GM20431 (cell line): ENCODE results near the gene RAB34.

ENCODE experiments used
- in situ Hi-C: fragments of 300-500 bp; cut with MseI, MboI; formaldehyde crosslinking; loops from one replicate; pipeline ENCODE4 v1.15.0; 2020; ENCODE audit warnings: low sequenced_read_pairs; ENCODE audit not compliant: unreplicated experiment

Gene RAB34, protein sequence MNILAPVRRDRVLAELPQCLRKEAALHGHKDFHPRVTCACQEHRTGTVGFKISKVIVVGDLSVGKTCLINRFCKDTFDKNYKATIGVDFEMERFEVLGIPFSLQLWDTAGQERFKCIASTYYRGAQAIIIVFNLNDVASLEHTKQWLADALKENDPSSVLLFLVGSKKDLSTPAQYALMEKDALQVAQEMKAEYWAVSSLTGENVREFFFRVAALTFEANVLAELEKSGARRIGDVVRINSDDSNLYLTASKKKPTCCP

DNA sequence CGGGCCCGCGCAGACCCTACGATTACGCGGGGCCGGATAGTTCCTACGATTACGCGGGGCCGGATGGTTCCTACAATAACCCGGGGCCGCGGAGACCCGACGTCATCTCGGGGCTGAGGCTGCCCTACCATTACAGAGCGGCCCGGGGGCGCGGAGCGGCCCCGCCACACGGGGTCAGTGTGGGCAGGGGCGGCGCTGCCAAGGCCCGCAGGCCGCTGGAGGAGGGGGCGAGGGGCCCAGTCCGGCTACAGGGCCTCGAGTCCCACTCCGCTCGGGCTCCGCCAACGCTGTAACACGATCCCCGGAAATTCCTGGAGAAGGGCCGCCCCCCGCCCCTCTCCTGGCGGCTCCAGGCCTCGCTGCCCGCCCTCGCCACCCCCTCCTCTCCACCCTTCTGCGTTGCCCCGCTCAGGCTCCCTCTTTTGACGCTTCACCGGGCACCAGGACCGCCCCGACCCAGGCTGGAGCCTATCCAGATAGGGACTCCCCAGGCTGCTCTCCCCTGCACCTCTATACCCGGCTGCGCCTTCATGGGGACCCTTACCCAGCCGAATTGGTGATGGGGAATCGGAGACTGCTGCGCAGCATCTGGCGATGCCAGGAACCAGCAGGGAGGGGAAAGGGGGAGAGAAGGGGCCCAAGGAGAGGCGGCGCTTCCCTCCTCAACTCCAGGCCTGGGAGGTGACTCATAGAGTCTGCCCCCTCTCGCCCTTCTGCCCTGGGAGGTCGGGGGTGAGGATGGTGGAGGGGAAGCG lies at the start of gene RAB34:
TSS of gene RAB34 (minus strand) at position 291 of the 755 bp plus-strand sequence. CDS start 602 bp downstream, outside the sequence.
- in situ Hi-C loops: no loop called here

DNA sequence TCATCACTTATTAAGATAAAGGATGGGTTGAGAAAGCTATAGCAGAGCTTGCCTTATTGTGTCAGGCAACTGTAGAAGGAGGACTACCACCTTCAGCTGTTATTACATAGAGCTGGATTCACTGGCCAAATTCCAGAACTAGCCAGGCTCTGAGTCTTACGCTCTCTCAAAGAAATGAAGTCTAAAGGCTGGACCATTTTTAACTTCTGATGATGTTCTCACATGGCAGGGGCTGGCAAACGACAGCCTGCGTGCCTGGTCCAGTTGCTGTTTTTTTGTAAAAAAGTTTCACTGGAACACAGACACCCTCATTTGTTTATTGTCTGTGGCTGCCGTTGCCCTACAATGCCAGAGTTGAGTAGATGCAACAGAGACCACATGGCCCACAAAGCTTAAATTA lies 47.4 kb upstream of the RAB34 start:
- in situ Hi-C loops: no loop called here

- in situ Hi-C loops: no loop called here
These were observed 46.2 kb upstream of the RAB34 start for GRCh38 chr17:28763804-28764266.

DNA sequence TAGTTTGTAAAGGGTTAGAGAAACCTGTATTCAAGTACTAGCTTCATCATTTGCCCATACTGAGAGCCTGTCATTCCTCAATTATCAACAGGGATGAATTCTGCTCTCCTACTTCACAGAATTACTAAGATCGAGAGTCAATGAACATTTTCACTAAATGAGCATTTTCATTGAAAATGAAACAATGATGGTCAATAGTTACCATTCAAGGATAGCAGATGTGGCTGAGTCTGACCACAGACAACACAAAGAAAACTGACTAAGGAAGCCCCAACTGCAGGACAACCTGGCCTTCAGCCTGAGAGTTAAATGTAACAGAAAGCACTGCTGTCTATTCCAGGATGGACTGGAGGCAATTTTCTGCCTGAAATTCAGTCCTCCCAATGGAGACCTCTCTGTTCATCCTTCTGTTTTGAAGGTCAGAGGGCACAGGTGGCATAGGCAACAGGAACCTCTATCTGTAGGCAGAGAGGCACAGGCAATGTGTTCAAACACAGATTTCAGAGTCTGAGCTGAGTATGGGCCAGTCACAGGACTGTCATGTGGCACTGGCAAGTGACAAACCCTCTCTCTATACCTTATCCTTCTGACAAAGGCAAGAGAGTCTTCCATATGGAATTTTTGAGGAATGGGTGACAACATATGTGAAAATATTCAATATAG lies 45.6 kb upstream of the RAB34 start:
- in situ Hi-C loops: no loop called here

DNA sequence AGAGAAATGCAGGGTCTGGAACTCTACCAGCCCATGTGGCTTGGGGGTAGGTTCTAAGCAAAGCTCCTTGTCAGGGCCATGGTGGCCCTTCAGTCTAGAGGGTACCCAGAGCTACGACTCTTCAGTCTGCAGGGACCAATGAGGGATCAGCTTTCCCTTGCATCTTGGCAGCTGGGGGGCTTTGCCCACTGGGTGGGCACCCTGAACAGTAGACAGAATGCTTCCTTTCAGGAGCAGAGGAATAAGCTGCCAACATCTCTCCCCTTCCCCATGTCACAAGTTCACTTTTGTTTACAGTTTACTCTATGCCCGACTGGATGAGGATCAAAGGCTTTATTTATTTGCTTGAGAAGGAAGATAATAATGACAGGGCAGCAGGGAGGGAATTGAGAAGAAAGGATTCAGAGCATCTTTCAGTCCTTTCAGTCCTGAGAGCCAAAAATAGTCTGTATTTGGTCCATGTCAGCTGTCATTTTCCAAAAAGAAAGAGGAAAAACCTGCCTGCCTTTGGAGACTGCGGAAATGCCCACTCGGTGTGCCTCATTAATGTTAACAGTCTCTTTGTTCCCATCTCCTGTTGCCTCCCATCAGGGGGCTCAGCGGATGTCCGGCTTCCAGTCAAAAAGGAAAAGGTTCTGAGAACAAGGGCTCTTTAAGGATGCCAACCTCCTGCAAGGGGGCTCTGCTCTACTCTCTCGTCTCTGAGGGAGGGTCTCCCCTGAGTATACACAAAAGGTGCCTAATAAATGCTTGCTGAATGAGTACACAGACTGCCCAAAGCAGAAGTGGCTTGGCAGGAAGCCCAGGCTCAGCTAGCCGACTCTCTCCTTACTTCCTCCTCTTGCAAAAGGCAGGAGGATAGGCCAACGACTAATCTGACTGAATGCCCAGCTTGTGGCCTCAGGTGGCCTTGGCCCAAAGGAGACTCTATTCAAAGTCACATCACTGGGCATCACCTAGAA lies 43.2 kb upstream of the RAB34 start:
- in situ Hi-C loops: no loop called here

DNA sequence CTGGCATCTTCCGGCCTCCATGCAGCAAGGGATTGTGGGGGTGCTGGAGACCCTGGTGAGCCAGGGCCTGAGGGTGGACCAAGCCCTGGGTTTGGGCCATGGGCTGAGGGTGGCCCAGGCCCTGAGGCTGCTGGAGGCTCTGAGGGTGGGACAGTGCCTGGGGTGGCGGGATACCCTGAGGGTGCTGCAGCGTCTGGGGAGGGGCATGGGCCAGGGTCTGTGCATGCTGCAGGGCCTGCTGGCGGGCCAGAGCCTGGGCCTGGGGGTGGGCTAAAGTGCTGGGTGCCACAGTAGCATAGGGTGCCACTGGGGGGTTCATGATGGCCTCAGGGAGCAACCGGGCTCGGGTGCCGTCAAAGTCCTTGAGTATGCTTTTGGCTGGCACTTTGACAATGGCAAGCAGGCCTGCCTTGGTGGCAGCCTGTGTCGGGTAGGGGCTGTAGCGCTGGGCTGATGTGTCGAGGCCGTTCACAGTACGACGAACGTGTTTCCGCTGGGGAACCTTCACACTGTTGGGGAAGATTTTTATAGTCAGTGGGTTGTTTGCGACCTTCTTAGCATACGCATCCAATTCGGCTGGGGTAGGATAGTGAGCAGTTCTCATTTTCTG lies 41.7 kb upstream of the RAB34 start:
- in situ Hi-C loops: no loop called here

GRCh38 chr17:28758411-28759121 lies 40.9 kb upstream of the RAB34 start:
- in situ Hi-C loops: no loop called here

DNA sequence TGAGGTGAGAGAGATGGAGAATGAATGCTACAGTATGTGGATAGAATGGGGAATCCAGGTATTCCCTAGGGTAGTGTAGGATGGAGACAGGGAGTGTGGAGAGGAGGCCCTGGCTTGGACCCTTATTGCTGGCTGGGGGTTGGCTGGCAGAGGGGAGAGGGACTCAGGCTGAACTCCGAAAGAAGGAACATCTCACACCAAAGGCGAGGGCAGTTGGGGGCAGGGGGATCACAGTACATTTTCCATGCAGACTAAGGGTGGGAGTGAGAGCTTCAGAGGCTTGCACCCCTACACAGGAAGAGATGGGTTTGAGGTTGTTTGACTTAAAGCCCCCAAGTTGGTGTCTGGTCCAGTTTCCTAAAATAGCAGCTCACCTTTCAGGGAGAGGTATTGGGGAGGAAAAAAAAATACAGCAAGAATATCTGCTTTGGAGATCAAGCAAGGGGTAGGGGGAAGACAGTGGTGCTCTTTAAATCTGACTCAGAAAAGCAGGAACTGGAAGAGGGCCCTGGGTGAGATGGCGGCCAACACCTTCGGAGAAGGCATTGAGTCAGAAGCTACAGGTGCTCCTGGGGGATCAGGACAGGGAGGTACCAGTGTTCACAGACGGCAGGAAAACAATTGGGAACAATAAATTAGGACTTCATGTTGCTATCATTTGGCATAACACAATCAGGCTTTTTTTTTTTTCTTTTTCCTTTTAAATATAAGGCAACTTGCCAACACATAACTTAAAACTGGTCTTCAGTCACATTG lies 38.6 kb upstream of the RAB34 start:
- in situ Hi-C loops: no loop called here

- in situ Hi-C loops: no loop called here
These were observed 37.8 kb upstream of the RAB34 start for GRCh38 chr17:28755486-28755885.

DNA sequence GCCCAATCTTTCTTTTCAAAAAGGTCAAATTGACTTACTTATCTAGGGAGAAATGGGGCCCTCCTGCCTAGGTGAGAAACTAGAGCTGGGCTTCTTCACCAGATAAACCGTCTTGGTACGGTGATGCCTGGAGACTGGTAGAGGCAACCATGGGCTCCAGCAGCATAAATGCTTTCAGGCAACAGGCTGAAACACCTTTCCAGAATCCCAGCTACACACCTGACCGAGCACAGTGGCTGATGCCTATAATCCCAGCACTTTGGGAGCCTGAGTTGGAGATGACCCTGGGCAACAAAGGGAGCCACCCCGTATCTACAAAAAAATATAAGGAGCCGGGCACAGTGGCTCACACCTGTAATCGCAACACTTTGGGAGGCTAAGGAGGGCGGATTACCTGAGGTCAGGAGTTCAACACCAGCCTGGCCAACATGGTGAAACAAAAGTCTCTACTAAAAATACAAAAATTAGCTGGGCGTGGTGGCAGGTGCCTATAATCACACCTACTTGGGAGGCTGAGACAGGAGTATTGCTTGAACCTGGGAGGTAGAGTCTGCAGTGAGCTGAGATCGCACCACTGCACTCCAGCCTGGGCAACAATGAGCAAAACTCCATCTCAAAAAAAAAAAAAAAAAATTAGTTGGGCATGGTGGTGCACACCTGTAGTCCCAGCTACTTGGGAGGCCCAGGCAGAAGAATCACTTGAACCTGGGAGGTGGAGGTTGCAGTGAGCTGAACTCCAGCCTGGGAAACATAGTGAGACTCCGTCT lies 34.1 kb upstream of the RAB34 start:
- in situ Hi-C loops: no loop called here

GRCh38 chr17:28750178-28751047 lies 32.7 kb upstream of the RAB34 start:
- in situ Hi-C loops: no loop called here

- in situ Hi-C loops: no loop called here
These were observed 32.0 kb upstream of the RAB34 start for GRCh38 chr17:28749516-28750177.

- in situ Hi-C loops: no loop called here
These were observed 31.3 kb upstream of the RAB34 start for GRCh38 chr17:28748852-28749515.

DNA sequence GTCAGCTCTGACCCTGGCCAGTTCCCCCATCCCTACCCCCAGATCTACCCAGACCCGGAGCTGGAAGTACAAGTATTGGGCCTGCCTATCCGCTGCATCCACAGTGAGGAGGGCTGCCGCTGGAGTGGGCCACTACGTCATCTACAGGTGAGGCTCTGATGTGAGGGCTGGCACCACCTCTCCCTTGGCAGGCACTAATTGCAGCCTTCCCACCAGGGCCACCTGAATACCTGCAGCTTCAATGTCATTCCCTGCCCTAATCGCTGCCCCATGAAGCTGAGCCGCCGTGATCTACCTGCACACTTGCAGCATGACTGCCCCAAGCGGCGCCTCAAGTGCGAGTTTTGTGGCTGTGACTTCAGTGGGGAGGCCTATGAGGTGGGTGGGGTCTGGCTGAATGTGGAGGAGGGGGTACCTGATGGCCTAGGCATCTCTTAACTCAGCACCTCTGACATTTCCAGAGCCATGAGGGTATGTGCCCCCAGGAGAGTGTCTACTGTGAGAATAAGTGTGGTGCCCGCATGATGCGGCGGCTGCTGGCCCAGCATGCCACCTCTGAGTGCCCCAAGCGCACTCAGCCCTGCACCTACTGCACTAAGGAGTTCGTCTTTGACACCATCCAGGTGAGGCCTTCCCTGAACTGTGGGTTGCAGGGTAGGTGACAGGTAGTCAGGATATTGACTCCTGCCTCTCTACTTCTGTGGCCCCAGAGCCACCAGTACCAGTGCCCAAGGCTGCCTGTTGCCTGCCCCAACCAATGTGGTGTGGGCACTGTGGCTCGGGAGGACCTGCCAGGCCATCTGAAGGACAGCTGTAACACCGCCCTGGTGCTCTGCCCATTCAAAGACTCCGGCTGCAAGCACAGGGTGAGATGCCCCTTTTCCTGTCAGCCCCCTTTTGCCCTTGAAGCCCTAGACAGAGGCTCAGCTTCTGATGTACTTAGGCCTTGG lies 30.4 kb upstream of the RAB34 start:
- in situ Hi-C loops: no loop called here
